Esophagus muscularis mucosa (tissue), 3 donors: ENCODE data around the gene CDH4.

ENCODE experiments used
- POLR2AphosphoS5 ChIP-seq, 2 donors: sonication (generic); formaldehyde crosslinking; IDR thresholded peaks; one replicate each; pipeline ENCODE4 v1.6.1; 2017; ENCODE audit warnings: antibody characterized with exemption in 2 of 2
- TF ChIP-seq, protein P1 (sequence below), 3 experiments: fragments of 200-600 bp in 2 of 3; fragments of 450-650 bp in 1 of 3; sonication (generic) in 2 of 3; IDR thresholded peaks; one replicate each; pipeline ENCODE4 v1.5.1; 2017 to 2019; ENCODE audit warnings: antibody characterized with exemption in 3 of 3, mild to moderate bottlenecking in 2 of 3, moderate library complexity in 1 of 3

DNA sequence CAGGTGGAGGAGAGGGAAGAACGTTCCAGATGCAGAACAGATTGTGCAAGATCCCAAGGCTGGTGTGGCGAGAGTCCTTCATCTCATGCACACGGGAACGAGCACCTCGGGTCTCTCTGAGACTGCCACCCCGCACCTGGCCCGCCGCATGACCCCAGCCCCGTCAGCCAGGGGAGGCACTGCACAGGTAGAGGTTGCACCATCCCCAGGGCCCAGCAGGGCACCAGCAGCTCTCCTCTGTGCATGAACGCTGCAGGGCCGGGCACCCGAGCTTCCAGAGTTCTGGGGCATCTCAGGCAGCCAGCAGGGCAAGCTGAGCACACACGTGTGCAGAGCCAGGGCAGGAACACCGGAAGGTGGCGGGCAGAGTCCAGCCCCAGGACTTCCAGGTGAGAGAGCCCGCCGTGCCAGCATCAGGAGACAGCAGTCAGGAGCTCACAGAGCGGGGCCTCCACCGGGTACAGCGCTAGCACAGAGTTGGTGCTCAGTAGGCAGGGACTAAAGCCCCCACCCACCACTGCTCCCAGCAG, 620.4 kb downstream of the CDH4 start:
- no peak for TF ChIP-seq POLR2AphosphoS5 (IDR thresholded peaks at IDR 0.05)
- TF ChIP-seq, protein P1, sequence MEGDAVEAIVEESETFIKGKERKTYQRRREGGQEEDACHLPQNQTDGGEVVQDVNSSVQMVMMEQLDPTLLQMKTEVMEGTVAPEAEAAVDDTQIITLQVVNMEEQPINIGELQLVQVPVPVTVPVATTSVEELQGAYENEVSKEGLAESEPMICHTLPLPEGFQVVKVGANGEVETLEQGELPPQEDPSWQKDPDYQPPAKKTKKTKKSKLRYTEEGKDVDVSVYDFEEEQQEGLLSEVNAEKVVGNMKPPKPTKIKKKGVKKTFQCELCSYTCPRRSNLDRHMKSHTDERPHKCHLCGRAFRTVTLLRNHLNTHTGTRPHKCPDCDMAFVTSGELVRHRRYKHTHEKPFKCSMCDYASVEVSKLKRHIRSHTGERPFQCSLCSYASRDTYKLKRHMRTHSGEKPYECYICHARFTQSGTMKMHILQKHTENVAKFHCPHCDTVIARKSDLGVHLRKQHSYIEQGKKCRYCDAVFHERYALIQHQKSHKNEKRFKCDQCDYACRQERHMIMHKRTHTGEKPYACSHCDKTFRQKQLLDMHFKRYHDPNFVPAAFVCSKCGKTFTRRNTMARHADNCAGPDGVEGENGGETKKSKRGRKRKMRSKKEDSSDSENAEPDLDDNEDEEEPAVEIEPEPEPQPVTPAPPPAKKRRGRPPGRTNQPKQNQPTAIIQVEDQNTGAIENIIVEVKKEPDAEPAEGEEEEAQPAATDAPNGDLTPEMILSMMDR (IDR thresholded peaks at IDR 0.05), result no peak
